ENCODE measurements around the gene PARP8.
"Not testable (repeated sequence)": the region's sequence is repeated elsewhere in the genome, so short reads cannot be mapped to it uniquely, and the experiment has no call there.

The PARP8 gene

GRCh38 chr5:50684721-50685120 is 18.3 kb downstream of the PARP8 start:
- DNase-seq (ENCODE audit: low read depth in 3 of 3), result no peak

- DNase-seq (ENCODE audit: low read depth in 3 of 3), result no peak
Measured at GRCh38 chr5:50687548-50687947, 21.1 kb downstream of the PARP8 start.

- no peak for DNase-seq (ENCODE audit: low read depth in 3 of 3)
Measured at GRCh38 chr5:50691399-50692016, 25.1 kb downstream of the PARP8 start.

DNA sequence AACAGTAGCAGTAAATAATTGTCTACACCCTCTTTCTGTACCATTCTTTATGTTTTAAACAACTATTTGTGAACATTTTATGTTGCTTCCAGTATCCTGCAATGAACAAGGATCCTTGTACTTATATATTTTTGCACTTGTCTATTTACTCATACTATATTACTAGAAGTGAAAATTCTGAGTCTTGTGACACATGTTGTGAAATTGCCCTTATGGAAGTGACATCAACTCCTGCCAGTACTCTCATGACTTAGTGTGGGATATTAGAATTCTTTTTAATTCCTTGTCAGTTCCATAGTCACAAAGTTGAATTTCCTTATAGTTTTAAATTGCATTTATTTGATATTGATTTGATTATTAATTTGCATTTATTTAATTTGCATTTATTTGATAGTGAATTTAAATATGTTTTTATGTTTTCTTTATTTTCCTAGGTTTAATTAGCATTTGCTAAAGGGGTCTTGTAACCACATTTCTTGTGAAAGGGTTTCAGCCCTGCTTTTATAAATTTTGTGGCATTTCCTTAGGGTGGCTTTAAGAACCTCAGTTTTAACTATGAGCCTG is 27.7 kb downstream of the PARP8 start:
- DNase-seq (ENCODE audit: low read depth in 3 of 3), result no peak

DNA sequence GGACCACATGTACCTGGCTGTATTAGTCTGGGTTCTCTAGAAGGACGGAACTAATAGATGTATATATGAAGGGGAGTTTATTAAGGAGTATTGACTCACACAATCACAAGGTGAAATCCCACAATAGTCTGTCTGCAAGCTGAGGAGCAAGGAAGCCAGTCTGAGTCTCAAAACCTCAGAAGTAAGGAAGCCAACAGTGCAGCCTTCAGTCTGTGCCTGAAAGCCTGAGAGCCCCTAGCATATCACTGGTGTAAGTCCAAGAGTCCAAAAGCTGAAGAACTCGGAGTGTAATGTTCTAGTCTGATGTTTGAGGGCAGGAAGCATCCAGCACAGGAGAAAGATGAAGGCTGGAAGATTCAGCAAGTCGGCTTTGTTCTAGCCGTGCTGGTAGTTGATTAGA is 28.2 kb downstream of the PARP8 start:
- not testable (repeated sequence) for DNase-seq (ENCODE audit: low read depth in 3 of 3)

GRCh38 chr5:50697739-50698138 is 31.3 kb downstream of the PARP8 start:
- no peak for DNase-seq (ENCODE audit: low read depth in 3 of 3)

DNA sequence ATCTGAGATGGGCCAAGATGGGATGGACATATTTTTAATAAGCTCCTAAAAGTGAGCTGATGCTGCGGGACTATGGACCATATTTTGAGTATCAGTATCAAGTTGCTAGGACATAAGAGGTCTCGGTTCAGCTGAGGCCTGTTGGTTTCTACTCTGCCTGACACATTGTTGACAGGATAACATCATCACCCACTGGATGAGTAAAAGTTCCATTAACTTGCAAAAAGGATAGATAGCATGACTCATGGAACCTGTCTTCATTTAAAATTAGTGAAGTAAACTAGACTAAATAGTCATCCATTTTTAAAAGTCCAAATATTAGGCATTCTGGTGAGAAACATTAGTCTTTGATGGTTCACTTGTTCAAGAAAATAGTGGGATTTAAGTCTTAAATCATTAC is 33.3 kb downstream of the PARP8 start:
- no peak for DNase-seq (ENCODE audit: low read depth in 3 of 3)

DNA sequence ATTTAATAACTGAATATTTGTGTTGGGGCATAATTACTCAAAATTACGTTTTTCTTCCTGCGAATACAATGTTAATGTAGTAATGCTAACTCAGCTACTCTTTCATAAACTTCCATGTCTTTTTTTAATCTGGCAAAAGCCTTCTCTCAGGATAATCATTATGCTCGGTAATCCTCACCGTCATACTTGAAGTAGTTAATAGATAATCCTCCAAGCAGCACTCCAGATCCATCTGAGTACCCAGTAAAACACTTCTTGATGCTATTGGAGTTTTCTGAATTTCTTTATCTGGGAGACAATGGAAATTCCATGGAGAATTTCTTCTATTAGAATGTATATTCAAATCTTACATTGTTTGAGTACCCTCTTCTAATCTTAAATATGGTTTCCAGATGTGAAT is 34.3 kb downstream of the PARP8 start:
- no peak for DNase-seq (ENCODE audit: low read depth in 3 of 3)

DNA sequence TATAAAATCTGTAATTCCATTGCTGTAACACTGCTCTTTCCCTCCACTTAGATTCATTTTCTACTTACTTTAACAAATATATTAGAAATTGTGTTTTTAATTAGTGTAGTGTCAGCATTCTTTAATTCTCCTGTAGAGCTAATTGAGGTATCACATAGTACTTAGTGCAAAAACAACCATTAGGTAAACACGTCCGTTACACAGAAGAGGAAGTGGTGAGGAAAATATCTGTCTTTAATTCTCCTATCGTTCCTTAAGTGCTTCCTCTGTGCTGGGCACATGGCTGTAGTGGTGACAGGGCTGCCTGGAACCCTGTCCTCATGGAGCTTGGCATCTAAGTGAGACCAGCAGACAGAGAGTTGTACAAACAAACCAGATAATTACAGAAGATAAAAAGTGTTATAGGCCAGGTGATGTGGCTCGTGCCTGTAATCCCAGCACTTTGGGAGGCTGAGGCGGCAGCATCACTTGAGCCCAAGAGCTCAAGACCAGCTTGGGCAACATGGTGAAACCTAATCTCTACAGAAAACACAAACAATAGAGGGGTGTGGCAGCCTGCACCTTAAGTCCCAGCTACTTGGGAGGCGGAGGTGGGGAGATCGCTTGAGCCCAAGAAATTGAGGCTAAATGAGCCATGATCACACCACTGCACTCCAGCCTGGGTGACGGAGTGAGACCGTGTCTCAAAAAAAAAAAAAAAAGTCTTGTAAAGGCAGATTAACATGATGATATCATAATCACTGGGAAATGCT is 36.4 kb downstream of the PARP8 start:
- no peak for DNase-seq (ENCODE audit: low read depth in 3 of 3)

GRCh38 chr5:50703367-50703666 is 36.9 kb downstream of the PARP8 start:
- DNase-seq (ENCODE audit: low read depth in 3 of 3), result no peak

DNA sequence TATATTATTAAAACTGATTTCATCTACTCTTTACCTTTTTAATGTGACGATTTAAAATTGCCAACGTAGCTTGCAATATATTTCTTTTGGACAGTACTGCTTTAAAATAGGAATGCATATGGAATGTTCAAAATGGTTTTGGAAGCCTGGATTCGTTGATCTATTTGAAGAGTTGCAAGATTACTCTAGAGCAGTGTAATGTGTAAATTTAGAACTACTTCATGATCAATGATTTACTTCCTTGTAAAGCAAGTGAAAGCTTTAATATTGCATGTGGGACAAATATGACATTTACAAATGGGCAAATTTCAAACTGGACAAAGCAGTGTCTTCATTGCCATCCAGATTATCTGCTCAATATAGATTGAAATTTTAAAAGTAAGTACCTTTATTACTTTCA is 38.3 kb downstream of the PARP8 start:
- DNase-seq (ENCODE audit: low read depth in 3 of 3), result no peak

DNA sequence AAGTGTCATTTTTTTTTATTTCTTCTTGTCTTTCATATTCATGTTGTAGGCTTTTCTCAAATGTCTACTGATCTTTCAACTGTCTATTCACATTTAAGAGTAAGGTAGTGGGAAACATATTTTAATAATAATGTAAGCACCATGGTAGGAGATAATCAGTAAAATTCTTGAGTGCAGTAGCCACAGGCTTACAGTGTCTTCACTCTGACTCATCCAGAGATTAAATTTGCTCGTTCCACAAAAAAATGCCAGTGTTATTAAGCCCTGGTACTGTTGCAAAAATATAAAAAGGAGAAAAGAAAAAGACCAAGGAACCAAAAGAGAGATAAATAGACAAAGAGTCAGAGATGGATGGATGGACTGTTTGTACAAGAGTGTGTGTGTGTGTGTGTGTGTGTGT is 43.0 kb downstream of the PARP8 start:
- no peak for DNase-seq (ENCODE audit: low read depth in 3 of 3)

DNA sequence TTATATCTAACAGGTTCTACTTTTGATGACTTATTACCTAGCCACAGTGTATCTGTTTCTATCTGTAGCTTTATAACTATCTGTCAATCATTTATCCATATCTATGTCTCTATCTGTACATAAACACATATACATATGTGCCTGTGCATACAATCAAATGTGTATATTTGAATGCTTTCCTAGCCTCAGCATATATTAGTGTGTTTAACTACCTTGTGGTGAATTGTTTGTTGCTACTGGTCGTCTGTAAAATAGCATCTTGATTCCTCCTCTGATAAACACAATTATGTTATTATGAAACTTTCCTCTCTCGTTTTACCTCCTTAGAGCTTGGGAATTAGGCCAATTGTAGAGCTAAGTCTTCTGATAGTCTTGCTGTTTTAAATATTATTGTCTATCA is 44.4 kb downstream of the PARP8 start:
- DNase-seq (ENCODE audit: low read depth in 3 of 3), result no peak

DNA sequence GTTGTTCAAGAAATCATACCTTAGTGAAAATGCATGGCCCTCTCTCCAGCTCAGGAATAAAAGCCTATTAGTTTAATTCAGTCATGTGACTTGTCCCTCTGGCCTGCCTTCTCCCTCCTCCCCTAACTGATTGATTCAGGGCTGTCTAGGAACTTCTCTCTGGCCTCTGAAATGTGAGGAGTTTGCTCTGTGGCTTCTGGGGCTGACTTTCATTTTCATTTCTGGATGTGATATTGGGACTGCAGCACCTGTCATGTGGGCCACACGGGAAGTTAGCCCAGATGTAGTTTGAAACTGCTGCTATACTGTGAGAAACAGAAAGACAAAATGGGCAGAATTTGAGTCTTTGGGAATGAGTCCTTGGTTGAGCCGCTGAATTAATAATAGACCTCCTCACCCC is 44.8 kb downstream of the PARP8 start:
- peak; percentile 19 to 45 (median 31) for DNase-seq (ENCODE audit: low read depth in 3 of 3)

DNA sequence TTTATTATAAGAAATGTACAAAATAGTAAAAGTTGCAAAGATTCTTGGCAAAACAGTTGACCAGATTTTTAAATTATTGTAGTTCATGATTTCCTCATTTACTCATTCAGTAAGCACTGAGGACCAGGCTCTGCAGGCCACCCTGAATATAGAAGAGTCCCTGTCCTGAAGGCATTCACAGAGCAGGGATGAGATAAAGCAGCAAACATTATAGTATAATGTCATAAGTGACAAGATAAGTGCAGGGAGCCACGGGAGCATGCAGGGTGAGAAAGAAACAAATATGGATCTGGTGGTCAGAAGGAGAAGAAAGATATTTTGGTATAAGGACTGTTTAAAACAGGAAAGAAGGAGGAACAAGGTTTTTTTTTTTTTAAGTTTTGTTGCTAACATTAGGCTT is 46.0 kb downstream of the PARP8 start:
- DNase-seq (ENCODE audit: low read depth in 3 of 3), result no peak

GRCh38 chr5:50715001-50715400 is 48.6 kb downstream of the PARP8 start:
- DNase-seq (ENCODE audit: low read depth in 3 of 3), result no peak

DNA sequence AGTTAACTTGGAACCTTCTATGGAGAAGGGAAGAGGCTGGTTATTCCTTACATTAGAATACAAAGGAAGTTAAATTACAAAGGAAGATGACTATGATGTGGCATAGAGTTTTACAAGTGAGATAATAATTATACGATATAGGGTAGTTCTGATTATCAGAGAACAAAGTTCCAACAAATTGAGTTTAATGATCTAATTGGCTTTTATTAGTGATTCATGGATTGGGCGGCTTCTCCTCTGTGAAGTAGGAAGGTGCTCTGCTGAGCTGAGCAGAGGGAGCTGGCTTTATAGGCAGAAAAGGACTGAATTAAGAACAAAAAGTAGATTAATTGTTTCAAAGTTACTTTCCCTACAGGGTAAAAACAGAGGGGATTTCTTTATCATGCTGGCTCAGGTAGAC is 49.7 kb downstream of the PARP8 start:
- no peak for DNase-seq (ENCODE audit: low read depth in 3 of 3)

DNA sequence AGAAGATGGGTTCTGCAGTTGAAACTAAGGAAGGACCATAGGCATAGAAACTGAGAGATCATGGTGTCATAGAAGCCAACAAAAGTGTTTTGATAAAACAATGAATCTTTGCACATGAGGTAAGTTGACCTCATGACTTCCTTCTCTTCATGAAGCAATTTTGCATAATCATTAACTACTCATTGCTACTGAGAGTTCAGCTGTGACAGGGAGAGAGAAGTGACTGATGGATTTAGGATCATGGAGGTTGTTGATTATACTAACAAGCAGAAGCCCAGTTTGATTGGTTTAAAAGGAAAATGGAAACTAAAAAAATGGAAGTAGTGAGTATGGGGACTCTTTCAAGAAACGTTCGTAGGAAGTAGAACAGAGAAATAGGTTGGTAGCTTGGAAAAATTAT is 51.2 kb downstream of the PARP8 start:
- DNase-seq (ENCODE audit: low read depth in 3 of 3), result no peak

DNA sequence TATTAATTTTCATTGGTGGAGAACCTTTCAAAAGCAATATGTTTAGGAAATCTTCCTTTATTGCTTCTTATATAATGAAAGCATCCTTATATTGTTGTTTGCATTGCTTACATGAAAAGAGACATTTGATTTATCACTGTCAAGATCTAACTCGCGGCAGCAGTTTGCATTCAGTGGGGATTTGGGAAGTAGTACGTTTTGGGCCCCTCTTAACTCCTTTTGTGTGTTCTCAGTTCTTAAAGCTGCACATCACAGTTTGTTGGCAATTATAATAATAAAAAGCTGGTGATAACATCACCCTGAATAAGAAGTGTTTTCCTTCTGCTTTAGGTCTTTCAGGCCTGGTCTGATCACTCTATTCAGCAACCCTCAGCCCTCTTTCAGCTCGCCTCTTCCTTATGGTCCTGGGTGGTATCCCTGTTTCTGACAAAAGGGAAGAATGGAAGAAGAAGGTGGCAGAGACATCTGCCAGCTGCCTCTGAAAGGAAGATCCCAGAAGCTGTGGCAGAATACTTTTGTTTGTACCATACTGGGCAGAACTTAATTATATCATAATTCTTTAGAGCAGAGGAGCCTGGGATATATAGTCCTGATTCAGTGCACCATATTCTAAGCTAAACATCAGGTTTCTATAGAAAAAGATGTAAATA is 53.7 kb downstream of the PARP8 start:
- no peak for DNase-seq (ENCODE audit: low read depth in 3 of 3)

DNA sequence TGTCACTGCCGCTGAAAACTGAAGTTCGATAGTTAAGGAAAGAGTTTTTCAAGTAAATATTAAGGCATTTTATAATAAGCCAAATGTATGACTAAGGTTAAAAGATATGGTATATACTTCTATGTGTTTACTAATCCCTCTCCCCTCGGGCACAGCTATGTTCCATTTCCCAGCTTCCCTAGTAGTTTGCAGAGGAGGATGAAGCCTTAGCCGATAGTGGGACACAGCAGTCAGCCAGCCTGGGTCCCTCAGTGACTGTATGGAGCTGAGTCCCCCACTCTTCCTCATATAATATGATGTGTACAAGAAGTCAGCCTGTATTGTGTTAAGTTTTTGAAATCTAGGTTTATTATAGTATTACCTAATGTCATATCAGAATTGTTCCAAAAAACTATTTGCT is 55.8 kb downstream of the PARP8 start:
- no peak for DNase-seq (ENCODE audit: low read depth in 3 of 3)

DNA sequence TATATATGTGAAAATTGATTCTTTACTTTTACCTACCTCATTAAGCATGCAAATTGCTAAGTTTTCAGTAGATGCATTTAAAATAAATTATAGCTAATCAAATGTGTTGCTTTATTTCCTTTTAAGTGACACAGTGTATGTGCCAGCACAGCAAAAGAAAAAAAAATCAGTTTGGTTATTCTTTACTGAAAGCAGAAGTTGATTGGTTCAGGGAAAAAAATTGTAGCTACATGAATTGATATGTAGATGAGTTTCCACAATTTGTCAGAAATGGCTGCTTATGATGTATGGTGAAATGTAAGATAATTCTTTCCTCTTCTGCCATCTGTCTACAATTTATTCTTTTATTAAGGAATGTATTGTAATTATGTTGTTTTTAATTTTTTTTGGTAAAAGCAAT is 57.8 kb downstream of the PARP8 start:
- DNase-seq (ENCODE audit: low read depth in 3 of 3), result no peak

GRCh38 chr5:50725800-50726474 is 59.5 kb downstream of the PARP8 start:
- DNase-seq (ENCODE audit: low read depth in 3 of 3), result no peak

All from stimulated activated CD4-positive, alpha-beta T cell treated with anti-CD3 and anti-CD28 coated beads, TNF-alpha, amount 100 ng/mL, for 48 hours (primary cell).